ENCODE data around the gene TAL1.
"Not testable (repeated sequence)": the region's sequence is repeated elsewhere in the genome, so short reads cannot be mapped to it uniquely, and the experiment has no call there.

The TAL1 gene

GRCh38 chr1:47232187-47232874 lies at the start of gene TAL1:
Gene TAL1 (minus strand): TSS chr1:47232225. CDS start chr1:47225888, 6,337 bp downstream.
- no peak for DNase-seq

- DNase-seq, result no peak
Observed at GRCh38 chr1:47280142-47280541, 48.1 kb upstream of the TAL1 start.

GRCh38 chr1:47276850-47277249 lies 44.8 kb upstream of the TAL1 start:
- no peak for DNase-seq

- DNase-seq, result not testable (repeated sequence)
Observed at GRCh38 chr1:47275811-47276210, 43.8 kb upstream of the TAL1 start.

- not testable (repeated sequence) for DNase-seq
Observed at GRCh38 chr1:47265529-47265928, 33.5 kb upstream of the TAL1 start.

GRCh38 chr1:47262787-47263413 lies 30.9 kb upstream of the TAL1 start:
- DNase-seq, result peak in 1 of 2 experiments; percentile 32

- no peak for DNase-seq
Observed at GRCh38 chr1:47257224-47257623, 25.2 kb upstream of the TAL1 start.

GRCh38 chr1:47252795-47253194 lies 20.8 kb upstream of the TAL1 start:
- DNase-seq, result no peak

GRCh38 chr1:47252369-47252768 lies 20.3 kb upstream of the TAL1 start:
- DNase-seq, result no peak

GRCh38 chr1:47249755-47250154 lies 17.7 kb upstream of the TAL1 start:
- no peak for DNase-seq

- no peak for DNase-seq
Observed at GRCh38 chr1:47244339-47244862, 12.4 kb upstream of the TAL1 start.

- no peak for DNase-seq
Observed at GRCh38 chr1:47243910-47244309, 11.9 kb upstream of the TAL1 start.

- no peak for DNase-seq
Observed at GRCh38 chr1:47241114-47242113, 9.4 kb upstream of the TAL1 start.

GRCh38 chr1:47238935-47239592 lies 7.0 kb upstream of the TAL1 start:
- DNase-seq, result no peak

- DNase-seq, result no peak
Observed at GRCh38 chr1:47235806-47236205, 3.8 kb upstream of the TAL1 start.

GRCh38 chr1:47235241-47235681 lies 3.2 kb upstream of the TAL1 start:
- no peak for DNase-seq

GRCh38 chr1:47233186-47233585 lies 1.2 kb upstream of the TAL1 start:
- DNase-seq, result no peak

GRCh38 chr1:47231301-47232186 lies 481 bp downstream of the TAL1 start:
- no peak for DNase-seq

GRCh38 chr1:47230692-47231300 lies 1.2 kb downstream of the TAL1 start:
- no peak for DNase-seq

GRCh38 chr1:47229886-47230691 lies 1.9 kb downstream of the TAL1 start:
- DNase-seq, result no peak

Measured in SW 1271 (cell line).